Common myeloid progenitor, CD34-positive (primary cell): ENCODE results near the gene RAP2A.

Experiments
- CTCF ChIA-PET: fragments of 350-600 bp; sonication (Branson Sonifier 250); formaldehyde crosslinking; loops from one replicate; lab custom pipeline; 2021; ENCODE audit warnings: antibody characterized with exemption; lab: Charles Lee
- POLR2A ChIA-PET: fragments of 350-600 bp; sonication (Branson Sonifier 250); formaldehyde crosslinking; loops from one replicate; lab custom pipeline; 2021; ENCODE audit warnings: antibody characterized with exemption; lab: Charles Lee
- DNase-seq, 3 donors: peaks; one replicate each; pipeline versions ENCODE4 v3.0.0 to v3.0.0-alpha.2; 2013
- H3K27ac ChIP-seq, 2 experiments: 1 replicate in 1 of 2; 2 replicates in 1 of 2; pipeline ENCODE4 v1.7.0; 2013; ENCODE audit warnings: inconsistent platforms in 2 of 2, low read length in 2 of 2, mild to moderate bottlenecking in 2 of 2, low read depth in 1 of 2, moderate library complexity in 1 of 2; ENCODE audit not compliant: severe bottlenecking in 2 of 2, insufficient read depth in 1 of 2, poor library complexity in 1 of 2
- H3K27me3 ChIP-seq, 5 experiments: replicated peaks in 2 of 5; 1 replicate in 3 of 5; 2 replicates in 2 of 5; pipeline versions ENCODE4 v1.6.1 to v1.7.0; 2013; ENCODE audit warnings: low read length in 4 of 5, mild to moderate bottlenecking in 2 of 5, moderate library complexity in 2 of 5, inconsistent platforms in 1 of 5; ENCODE audit not compliant: insufficient read depth in 5 of 5, control insufficient read depth in 4 of 5
- H3K36me3 ChIP-seq, 4 experiments: 1 replicate in 2 of 4; 2 replicates in 2 of 4; pipeline versions ENCODE4 v1.6.1 to v1.7.0; 2013; ENCODE audit warnings: low read length in 3 of 4, control low read depth in 1 of 4, mild to moderate bottlenecking in 1 of 4; ENCODE audit not compliant: control insufficient read depth in 4 of 4, insufficient read depth in 4 of 4
- H3K4me1 ChIP-seq, 4 experiments: 1 replicate in 3 of 4; 2 replicates in 1 of 4; pipeline versions ENCODE4 v1.6.1 to v1.7.1; 2013; ENCODE audit warnings: low read length in 3 of 4, mild to moderate bottlenecking in 3 of 4, control low read depth in 1 of 4, inconsistent platforms in 1 of 4, moderate library complexity in 1 of 4; ENCODE audit not compliant: control insufficient read depth in 4 of 4, insufficient read depth in 4 of 4; ENCODE audit errors: control extremely low read depth in 1 of 4
- H3K4me3 ChIP-seq, 7 experiments: 1 replicate in 4 of 7; 2 replicates in 3 of 7; pipeline versions ENCODE4 v1.5.1 to v1.7.0; 2013; ENCODE audit warnings: mild to moderate bottlenecking in 7 of 7, low read length in 6 of 7, moderate library complexity in 6 of 7, inconsistent platforms in 2 of 7, low read depth in 2 of 7, control low read depth in 1 of 7; ENCODE audit not compliant: insufficient read depth in 4 of 7, control insufficient read depth in 1 of 7; ENCODE audit errors: extremely low read depth in 1 of 7
- H3K9me3 ChIP-seq, 5 experiments: 1 replicate in 4 of 5; 2 replicates in 1 of 5; pipeline versions ENCODE4 v1.6.1 to v1.7.1; 2013; ENCODE audit warnings: low read length in 4 of 5, mild to moderate bottlenecking in 2 of 5, inconsistent platforms in 1 of 5, low read depth in 1 of 5, moderate library complexity in 1 of 5; ENCODE audit not compliant: control insufficient read depth in 4 of 5, insufficient read depth in 2 of 5; ENCODE audit errors: control extremely low read depth in 1 of 5
- WGBS: methylation state at CpG from one replicate; pipeline ENCODE4 v1.1.5; 2013; ENCODE audit not compliant: insufficient coverage; 5-methylcytosine and 5-hydroxymethylcytosine counted together

The RAP2A gene

DNA sequence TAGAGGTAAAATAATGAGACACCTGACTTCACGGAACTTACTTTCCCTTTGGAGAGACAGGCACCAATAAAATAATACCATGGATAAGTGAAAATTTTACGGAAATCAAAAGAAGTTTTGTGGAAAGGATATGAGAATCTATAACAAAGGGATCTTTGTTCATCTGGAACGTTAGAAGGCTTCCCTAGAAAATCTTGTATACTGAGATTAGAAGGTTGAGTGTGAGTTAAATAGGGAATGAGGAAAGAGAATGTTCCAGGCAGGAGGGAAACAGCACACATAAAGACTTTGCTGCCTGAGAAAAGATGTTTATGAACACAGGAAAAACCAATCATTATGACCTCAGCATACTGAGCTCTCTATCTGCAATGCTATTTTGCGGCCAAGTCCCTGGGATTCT is 19.6 kb upstream of the RAP2A start:
- 100% methylated on average over 1 of the region's 4 CpGs for WGBS
- Histone ChIP-seq H3K27me3 (no peaks in the 10 kb centered on the region), H3K4me1 (peaks cover 0 to 8% (median 3%) of the 10 kb centered on the region in 4 experiments), H3K27ac (no peak overlapping the region), H3K36me3 (no peaks in the 10 kb centered on the region), H3K4me3 (no peak overlapping the region), H3K9me3 (no peaks in the 10 kb centered on the region)
- POLR2A ChIA-PET = no interaction called here
- CTCF ChIA-PET = interaction anchor here (0.8 to 1.4 kb wide), 3 partner anchors 17 to 49 kb away, joined by 3 to 4 read pairs (median 3); no protein-coding TSS in a partner anchor
- DNase-seq = no peak

DNA sequence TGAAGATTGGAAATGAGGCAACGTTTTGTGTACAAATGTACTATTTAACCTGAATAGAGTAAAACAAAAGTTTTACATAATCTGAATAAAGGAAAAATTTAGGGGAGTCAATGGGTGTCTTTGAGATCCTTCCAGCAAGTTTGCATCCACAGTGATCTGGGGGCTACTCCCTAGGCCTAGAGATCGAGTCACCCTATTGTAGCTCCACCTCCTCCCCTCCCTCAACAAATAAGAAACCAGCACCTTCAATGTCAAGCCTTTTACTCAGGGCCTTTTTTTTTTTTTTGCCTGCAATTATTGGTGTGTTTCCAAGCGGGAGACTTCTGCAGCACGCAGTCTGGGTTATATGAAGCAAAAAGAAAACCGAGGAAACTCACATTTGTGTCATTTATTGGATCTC is 16.3 kb upstream of the RAP2A start:
- POLR2A ChIA-PET = no interaction called here

DNA sequence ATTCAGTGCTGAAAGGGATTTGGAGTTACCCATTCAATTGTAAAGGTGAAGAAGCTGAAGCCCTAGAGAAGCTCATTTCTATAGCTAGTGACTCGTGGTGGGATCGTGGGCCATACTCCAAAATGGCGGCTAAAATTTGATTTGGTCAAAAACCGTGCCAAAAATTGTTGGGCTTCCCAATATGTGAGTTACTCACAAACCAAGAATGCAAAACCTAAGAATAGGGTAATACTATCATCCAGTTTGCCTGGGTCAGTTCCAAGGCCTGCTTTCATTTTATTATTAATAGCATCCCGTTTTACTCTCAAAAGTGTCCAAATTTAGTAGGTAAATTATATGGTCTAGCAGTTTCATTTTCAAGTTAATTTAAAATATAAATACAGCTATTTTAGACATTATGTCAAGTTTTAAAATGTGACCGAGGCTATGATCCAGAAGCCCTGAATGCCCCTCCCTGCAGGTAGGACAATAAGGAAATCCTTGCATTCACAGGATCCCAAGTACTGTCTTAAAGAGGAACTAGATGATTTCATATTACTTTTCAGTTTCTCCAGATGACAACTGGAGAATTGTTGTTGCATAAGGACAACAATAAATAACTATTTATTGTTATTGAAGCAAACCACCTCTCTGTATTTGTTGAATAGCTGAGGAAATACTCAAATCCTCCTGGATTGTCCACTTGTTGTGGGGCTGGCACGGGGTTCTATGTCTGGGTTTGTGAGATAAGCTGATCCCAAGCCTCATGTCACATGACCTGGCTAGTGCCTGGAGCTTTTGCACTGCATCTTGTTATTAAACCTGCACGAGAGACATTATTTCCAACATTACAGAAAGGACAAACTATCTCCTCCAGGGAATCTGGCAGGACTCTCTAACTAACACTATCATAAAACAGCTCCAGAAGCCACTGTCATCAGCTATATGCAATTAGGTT is 11.6 kb upstream of the RAP2A start:
- ChIA-PET CTCF (interaction anchor here (1.1 to 1.2 kb wide), 2 partner anchors 10 to 55 kb away, joined by 4 to 5 read pairs; no protein-coding TSS in a partner anchor), POLR2A (no interaction called here)
- no peak overlapping the region for H3K4me3 ChIP-seq
- no peaks in the 10 kb centered on the region for H3K27me3 ChIP-seq
- H3K9me3 ChIP-seq = no peaks in the 10 kb centered on the region
- DNase-seq = no peak
- no peaks in the 10 kb centered on the region for H3K4me1 ChIP-seq
- 90% methylated on average over 6 of the region's 8 CpGs for WGBS
- no peak overlapping the region for H3K27ac ChIP-seq
- no peaks in the 10 kb centered on the region for H3K36me3 ChIP-seq

More for the DNA sequence above, 16.3 kb upstream of the RAP2A start:
- CTCF ChIA-PET = no interaction called here
- Histone ChIP-seq H3K9me3 (no peaks in the 10 kb centered on the region), H3K27ac (no peak overlapping the region), H3K4me3 (no peak overlapping the region), H3K27me3 (no peaks in the 10 kb centered on the region), H3K4me1 (peaks cover 0 to 8% (median 3%) of the 10 kb centered on the region in 4 experiments), H3K36me3 (no peaks in the 10 kb centered on the region)
- 83% methylated on average over 1 of the region's 5 CpGs for WGBS
- DNase-seq = no peak

DNA sequence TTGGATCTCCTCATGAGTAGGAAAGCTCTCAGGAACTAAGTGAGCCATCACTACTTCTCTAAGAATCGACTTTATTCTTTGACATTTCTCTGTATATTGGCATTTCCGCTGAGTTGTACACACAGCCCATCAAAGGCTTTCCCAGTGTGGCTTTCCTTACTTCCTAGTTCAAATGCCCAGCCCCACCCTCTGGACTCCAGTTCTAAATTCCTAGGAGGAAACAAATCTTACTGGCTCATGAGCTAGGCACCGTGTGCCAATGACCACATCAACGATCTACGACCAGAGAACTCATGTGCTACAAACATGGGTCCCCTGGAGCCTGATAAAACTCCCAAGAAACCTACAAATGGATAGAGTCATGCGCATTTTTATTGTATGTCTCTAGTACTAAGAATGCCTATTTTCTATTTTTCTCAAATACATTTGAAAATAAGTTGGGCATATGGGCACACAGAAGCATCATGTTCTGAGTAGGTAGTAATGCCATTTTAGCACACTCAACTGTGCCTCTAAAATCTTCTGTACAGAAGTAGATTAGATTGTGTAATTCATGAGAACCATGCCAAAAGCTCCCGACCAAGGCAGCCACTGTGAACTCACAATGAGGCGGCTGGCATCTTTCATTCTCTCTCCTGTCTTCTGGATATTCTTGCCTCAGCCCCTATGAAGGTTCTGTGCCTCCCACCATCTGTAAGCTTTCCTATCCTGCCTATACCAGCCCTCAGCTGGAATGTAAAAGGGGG is 10.5 kb upstream of the RAP2A start:
- H3K4me3 ChIP-seq = no peak overlapping the region
- ChIA-PET CTCF (interaction anchor here (1.1 to 1.2 kb wide), 2 partner anchors 9 to 56 kb away, joined by 4 to 5 read pairs; no protein-coding TSS in a partner anchor), POLR2A (interaction anchor here (0.6 to 1.0 kb wide), 2 partner anchors 10 to 35 kb away, joined by 3 to 4 read pairs; no protein-coding TSS in a partner anchor)
- H3K9me3 ChIP-seq = no peaks in the 10 kb centered on the region
- no peaks in the 10 kb centered on the region for H3K27me3 ChIP-seq
- no peak overlapping the region for H3K27ac ChIP-seq
- no peaks in the 10 kb centered on the region for H3K4me1 ChIP-seq
- 94% methylated on average over 5 of the region's 8 CpGs for WGBS
- no peak for DNase-seq
- no peaks in the 10 kb centered on the region for H3K36me3 ChIP-seq

DNA sequence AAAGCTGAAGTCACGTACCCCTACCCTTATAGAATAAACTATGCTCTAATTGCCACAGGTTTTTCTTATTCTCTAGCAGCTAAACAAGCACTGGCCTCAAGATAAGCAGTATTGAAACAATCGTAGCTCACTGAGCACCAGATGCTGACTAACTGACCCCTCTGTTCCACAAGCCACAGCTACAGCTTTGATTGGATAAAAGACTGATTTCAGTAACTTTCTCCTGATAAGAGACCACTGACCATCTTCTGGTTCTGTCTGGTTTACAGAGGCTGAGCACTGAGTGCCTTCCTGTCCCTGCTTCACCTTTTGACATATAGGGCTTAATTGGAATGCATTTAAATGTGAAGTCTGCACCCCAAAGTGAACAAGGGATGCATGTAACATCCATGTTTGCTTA is 8.4 kb upstream of the RAP2A start:
- no peaks in the 10 kb centered on the region for H3K4me1 ChIP-seq
- POLR2A ChIA-PET = no interaction called here
- no peak overlapping the region for H3K4me3 ChIP-seq
- no peak overlapping the region for H3K27ac ChIP-seq
- no peaks in the 10 kb centered on the region for H3K9me3 ChIP-seq
- H3K36me3 ChIP-seq = no peaks in the 10 kb centered on the region
- CTCF ChIA-PET = no interaction called here
- no peak for DNase-seq
- 90% methylated on average over 2 of the region's 2 CpGs for WGBS
- no peaks in the 10 kb centered on the region for H3K27me3 ChIP-seq

DNA sequence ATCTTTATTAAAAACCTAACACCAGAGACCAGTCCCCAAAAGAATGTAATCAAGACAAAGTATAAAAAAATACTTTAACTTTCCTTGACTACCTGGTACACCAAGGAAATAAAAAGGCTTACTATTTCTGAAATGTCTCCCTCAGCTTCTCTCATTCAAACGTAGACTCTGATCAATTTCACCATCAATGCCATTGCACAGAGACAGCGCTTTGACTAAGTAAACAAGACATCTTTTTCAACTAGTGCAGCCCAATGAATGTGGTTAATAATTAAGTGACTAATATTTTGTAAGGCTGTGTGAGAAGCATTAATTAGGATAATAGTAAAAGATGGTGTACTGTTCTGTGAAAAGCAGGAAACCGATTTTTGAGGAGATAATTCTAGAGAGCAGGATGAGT is 7.3 kb upstream of the RAP2A start:
- Histone ChIP-seq H3K4me1 (peaks cover 0 to 2% (median 0%) of the 10 kb centered on the region in 4 experiments), H3K4me3 (no peak overlapping the region), H3K27ac (no peak overlapping the region), H3K36me3 (no peaks in the 10 kb centered on the region), H3K27me3 (no peaks in the 10 kb centered on the region), H3K9me3 (no peaks in the 10 kb centered on the region)
- POLR2A ChIA-PET = no interaction called here
- WGBS = 100% methylated on average over 1 of the region's 3 CpGs
- no peak for DNase-seq
- CTCF ChIA-PET = no interaction called here
